Measurements from ENCODE around the gene ACIN1.

ACIN1 gene

DNA sequence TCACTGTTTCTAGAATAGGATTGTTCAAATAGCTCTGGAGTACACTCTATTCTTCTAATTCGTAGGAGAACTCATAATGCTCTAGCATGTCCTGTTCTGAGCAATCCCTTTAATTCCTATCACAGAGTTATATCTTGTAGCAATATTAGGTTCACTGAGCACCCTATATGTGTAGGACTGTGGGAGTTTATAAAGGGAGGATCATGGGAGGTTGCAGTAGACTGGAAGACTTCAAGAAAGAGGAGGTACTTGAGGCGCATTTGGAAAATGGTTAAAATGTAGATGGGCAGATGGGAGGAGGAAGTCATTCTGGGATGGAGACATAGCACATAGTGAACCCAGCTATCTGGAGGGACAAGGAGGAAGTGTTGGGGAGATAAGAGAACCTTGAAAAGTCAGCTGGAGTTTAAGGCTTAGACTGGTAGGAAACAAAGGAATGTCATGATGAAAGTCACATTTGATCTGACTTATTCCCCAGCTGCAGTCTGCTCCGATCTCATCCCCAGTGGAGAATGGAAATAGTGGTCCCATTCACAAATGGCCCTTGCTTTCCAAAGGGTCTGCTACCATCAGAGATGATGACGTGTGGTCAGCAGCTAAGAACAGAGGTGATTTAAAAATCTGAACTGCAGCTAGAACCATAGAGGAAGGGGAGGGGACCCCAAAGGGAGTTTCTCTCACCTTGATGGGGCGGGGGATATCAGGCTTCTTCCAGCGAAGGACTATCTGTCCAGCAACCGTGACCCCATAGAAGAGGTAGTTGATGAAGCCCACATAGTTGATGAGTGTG is 34.2 kb upstream of the ACIN1 start:
- Mint-ChIP-seq H3K36me3 (ENCODE audit: low read depth) (no peaks in the 10 kb centered on the region), H3K27ac (no peak overlapping the region), H3K9me3 (no peaks in the 10 kb centered on the region), H3K27me3 (ENCODE audit: low read depth) (peaks cover 23% of the 10 kb centered on the region), H3K4me3 (no peak overlapping the region), H3K4me1 (ENCODE audit: low read depth) (peaks cover 6% of the 10 kb centered on the region)

DNA sequence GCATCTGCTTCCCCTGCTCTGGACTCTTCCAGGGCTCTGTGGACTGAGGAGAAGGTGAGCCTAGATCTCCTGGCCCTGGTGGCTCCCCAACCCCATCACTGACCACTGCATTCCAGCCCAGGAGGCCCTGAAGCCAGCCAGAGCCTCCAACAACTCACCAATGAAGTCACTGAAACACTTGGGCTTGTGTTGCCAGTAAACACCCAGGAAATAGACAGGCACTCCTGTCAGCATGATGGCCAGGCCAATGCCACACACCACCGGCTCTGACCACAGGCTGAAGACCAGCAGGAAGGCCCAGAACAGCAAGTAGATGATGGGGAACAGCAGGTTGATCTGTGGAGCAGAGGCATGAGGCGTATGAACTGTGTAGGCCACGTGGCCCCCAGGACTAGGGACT is 32.9 kb upstream of the ACIN1 start:
- Mint-ChIP-seq H3K4me1 (ENCODE audit: low read depth) (peaks cover 6% of the 10 kb centered on the region), H3K4me3 (no peak overlapping the region), H3K27ac (no peak overlapping the region), H3K9me3 (no peaks in the 10 kb centered on the region), H3K36me3 (ENCODE audit: low read depth) (no peaks in the 10 kb centered on the region), H3K27me3 (ENCODE audit: low read depth) (peaks cover 31% of the 10 kb centered on the region)

DNA sequence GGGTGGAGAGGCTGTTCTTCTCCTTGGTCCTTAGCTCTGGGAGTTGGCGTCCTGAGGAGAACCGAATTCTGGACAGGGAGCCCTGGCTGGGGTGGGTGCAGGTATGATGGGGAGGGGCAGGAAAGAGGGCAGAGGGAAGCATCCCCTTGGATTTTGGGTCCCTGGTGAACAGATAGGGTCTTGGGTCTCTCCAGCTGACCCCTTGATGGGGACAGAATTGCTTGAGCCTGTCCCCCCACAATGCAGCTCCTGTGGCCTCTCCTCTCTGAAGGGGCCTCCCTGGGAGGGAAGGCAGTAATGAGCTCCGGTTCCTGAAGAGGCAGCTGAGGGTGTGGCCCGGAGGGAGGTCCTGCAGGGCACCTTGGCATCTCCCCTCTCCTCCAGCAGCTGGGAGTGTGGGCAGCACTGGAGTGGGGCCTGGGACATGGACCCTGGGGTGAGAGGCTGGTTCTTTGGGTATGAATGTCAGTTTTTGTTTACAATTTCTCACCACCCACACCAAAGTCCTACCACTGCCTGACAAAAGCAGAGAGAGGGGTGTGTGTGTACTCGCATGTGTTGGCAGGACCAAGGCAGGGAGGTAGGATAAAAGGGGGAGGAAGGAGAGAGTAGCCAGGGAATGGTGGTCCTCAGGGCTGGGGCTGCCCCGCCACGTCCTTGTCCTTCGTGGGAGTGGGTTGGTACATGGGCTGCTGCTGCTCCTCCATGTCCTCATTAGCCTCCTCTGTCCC is 31.8 kb upstream of the ACIN1 start:
- no peaks in the 10 kb centered on the region for H3K36me3 Mint-ChIP-seq (ENCODE audit: low read depth)
- peaks cover 32% of the 10 kb centered on the region for H3K27me3 Mint-ChIP-seq (ENCODE audit: low read depth)
- H3K4me1 Mint-ChIP-seq (ENCODE audit: low read depth): peaks cover 6% of the 10 kb centered on the region
- no peaks in the 10 kb centered on the region for H3K9me3 Mint-ChIP-seq
- no peak overlapping the region for H3K4me3 Mint-ChIP-seq
- H3K27ac Mint-ChIP-seq: no peak overlapping the region

DNA sequence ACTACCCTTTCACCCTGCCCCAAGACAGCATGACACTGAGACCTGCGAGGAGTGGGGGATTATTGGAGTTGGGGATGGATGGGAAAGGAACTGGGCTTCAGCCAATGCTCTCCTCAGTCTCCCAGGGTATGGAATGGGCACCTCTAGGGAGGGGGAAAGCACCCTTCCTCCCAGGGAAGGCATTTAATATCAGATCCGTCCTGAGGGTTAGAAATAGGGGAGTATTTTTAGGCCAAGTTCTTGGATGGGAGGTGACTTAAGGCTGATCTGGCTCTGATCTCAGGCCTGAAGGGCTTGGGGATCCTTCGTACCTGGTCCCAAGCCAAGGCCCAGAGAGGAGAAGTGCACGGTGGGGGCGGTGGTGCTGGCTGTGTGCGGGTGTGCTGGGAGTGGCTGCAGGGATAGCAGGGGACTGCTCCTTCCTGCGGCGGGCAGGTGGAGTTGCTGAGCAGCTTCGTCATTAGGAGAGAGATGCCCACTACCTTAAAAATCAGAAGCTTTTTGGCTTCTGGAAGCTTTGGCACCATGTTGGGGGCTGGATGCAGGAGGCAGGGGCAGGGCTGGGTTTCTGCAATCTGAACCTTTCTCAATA is 31.1 kb upstream of the ACIN1 start:
- Mint-ChIP-seq H3K9me3 (no peaks in the 10 kb centered on the region), H3K36me3 (ENCODE audit: low read depth) (no peaks in the 10 kb centered on the region), H3K4me1 (ENCODE audit: low read depth) (peaks cover 12% of the 10 kb centered on the region), H3K27ac (no peak overlapping the region), H3K4me3 (no peak overlapping the region), H3K27me3 (ENCODE audit: low read depth) (peaks cover 29% of the 10 kb centered on the region)

DNA sequence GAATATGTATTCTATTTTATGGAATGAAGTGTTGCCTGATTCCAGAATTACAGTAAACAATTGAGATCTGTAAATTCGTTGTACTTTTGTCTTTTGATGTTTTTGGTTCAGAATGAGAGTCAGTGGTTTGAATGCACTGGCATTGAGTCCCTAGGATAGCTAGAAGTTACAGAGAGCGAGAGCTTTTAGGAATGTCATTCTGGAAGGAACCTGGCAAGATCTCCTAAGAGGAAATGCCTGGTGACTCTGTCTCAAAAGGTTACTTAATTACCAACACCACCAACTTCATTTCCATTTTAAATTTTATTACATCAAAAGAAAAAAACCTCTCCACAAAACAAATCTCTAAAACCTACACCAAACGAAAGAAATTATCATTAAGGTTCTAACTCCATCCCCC is 30.1 kb upstream of the ACIN1 start:
- Mint-ChIP-seq H3K4me3 (no peak overlapping the region), H3K4me1 (ENCODE audit: low read depth) (peaks cover 22% of the 10 kb centered on the region), H3K27me3 (ENCODE audit: low read depth) (peaks cover 21% of the 10 kb centered on the region), H3K36me3 (ENCODE audit: low read depth) (no peaks in the 10 kb centered on the region), H3K9me3 (no peaks in the 10 kb centered on the region), H3K27ac (no peak overlapping the region)

DNA sequence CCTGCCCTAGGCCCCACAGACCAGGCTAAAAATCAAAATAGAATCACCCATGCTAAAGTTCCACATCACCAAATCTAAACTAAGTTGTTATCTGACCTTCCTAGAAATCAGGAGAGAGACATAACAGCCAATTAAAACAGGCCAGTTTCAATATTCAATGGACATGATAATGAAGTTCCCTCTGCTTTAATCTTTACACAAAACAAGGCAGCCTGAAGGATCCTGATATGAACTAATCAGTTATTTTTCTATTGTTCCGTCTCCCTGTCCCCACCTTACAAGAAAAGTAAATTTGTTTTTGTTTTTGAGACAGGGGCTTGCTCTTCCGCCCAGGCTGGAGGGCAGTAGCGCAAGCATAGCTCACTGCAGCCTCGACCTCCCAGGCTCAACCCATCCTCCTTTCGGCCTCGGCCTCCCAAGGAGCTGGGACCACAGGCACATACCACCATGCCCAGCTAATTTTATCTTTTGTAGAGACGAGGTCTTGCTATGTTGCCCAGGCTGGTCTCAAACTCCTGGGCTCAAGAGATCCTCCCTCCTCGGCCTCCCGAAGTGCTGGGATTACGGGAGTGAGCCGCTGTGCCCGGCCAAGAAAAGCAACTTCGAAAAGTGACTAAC is 29.5 kb upstream of the ACIN1 start:
- Mint-ChIP-seq H3K36me3 (ENCODE audit: low read depth) (no peaks in the 10 kb centered on the region), H3K27ac (no peak overlapping the region), H3K9me3 (no peaks in the 10 kb centered on the region), H3K4me3 (no peak overlapping the region), H3K4me1 (ENCODE audit: low read depth) (peaks cover 27% of the 10 kb centered on the region), H3K27me3 (ENCODE audit: low read depth) (peaks cover 20% of the 10 kb centered on the region)

DNA sequence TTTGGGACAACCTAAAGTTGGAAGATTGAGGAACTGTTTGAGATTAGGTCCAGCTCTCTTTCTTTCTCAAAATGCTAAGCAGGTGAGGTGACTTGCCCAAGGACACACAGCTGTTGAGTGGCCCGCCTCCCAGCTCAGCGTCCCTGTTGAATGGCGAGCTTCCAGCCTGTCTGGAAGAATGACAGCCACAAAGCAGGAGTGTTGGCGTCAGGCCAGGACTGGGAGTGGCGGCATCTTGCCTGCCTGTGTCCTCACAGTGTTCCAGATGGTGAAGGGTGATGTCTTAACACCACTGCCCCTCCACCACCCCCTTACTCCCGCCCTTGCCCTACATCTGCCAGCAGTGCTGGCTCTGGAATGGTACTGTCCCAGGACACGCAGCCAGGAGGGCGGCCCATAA is 28.5 kb upstream of the ACIN1 start:
- Mint-ChIP-seq H3K36me3 (ENCODE audit: low read depth) (no peaks in the 10 kb centered on the region), H3K27me3 (ENCODE audit: low read depth) (peaks cover 13% of the 10 kb centered on the region), H3K4me1 (ENCODE audit: low read depth) (peaks cover 29% of the 10 kb centered on the region), H3K4me3 (no peak overlapping the region), H3K27ac (no peak overlapping the region), H3K9me3 (no peaks in the 10 kb centered on the region)

DNA sequence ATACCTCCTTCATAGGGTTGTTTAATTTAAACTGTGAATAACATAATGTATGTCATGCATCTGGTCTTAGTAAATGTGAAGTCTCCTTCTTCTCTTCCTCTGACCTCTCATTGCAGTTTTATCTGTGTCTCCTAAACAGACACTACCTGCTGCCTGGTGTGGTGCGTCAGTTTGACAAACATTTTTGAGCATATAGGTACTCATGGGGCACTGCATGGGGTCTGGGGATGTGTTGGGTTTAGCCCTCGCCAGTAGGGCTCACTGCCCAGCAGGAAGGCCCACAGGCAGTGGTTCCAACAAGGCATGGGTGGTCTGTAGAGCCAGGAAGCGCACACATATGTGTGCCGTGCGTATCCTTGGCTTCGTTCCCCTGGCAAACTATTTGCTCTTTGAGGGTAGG is 27.1 kb upstream of the ACIN1 start:
- no peak overlapping the region for H3K4me3 Mint-ChIP-seq
- H3K27ac Mint-ChIP-seq: no peak overlapping the region
- no peaks in the 10 kb centered on the region for H3K9me3 Mint-ChIP-seq
- peaks cover 25% of the 10 kb centered on the region for H3K4me1 Mint-ChIP-seq (ENCODE audit: low read depth)
- H3K27me3 Mint-ChIP-seq (ENCODE audit: low read depth): peaks cover 13% of the 10 kb centered on the region
- H3K36me3 Mint-ChIP-seq (ENCODE audit: low read depth): no peaks in the 10 kb centered on the region

DNA sequence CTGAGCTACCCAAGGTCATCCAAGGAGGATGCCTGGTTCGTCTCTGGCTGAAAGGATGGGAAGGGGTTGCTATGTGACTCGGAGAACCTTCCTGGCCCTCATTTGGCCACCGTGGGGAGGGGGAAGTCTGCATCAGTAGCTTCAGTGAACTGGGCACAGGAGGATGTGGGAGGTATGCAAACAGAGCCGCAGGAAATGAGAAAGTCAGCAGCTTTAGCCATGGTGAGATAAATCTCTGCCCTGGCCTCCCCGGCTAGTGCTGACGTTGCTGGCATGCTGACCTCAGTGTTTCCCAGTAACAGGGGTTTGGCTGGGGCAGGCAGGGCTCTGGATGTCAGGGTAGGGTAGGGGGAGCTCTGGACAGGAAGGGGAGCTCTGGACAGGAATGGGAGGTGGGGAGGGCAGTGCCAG is 26.4 kb upstream of the ACIN1 start:
- Mint-ChIP-seq H3K27me3 (ENCODE audit: low read depth) (peaks cover 13% of the 10 kb centered on the region), H3K36me3 (ENCODE audit: low read depth) (no peaks in the 10 kb centered on the region), H3K27ac (no peak overlapping the region), H3K4me1 (ENCODE audit: low read depth) (peaks cover 25% of the 10 kb centered on the region), H3K9me3 (no peaks in the 10 kb centered on the region), H3K4me3 (no peak overlapping the region)

DNA sequence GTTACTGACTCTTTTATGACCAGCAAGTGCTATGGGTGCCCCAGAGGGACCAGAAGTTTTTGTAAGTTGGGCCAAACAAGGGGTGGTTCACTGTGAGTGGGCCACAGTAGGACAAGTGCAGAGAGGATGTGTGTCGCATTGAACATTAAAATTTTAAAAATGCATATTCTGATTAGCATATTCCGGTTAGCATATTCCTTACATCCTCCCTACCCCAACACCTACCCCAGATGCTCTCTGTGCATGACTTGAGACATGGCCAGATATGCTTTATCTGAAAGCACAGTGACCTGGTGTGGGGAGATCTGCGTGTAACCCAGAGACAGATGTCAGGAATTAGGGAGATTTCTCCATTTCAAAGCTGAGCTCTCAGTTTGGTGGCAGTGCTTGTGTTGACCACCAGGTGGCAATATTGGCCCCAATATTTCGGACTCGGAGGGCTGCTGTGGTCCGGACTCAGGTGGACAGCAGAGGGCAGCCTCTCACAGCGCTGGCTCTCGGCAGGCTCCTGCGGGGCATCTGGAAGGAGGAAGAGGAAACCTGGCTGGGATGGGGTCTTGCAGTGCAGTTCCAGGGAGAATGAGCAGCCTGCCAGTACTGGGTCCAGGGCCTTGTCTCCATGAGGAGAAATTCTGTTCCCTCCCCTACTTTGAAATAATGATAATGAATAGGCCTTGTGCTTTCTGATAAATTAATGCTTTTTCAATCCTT is 25.8 kb upstream of the ACIN1 start:
- Mint-ChIP-seq H3K27me3 (ENCODE audit: low read depth) (peaks cover 13% of the 10 kb centered on the region), H3K4me1 (ENCODE audit: low read depth) (peaks cover 25% of the 10 kb centered on the region), H3K27ac (peak overlapping the region; percentile 87), H3K4me3 (peak overlapping the region; percentile 52), H3K36me3 (ENCODE audit: low read depth) (no peaks in the 10 kb centered on the region), H3K9me3 (no peaks in the 10 kb centered on the region)

DNA sequence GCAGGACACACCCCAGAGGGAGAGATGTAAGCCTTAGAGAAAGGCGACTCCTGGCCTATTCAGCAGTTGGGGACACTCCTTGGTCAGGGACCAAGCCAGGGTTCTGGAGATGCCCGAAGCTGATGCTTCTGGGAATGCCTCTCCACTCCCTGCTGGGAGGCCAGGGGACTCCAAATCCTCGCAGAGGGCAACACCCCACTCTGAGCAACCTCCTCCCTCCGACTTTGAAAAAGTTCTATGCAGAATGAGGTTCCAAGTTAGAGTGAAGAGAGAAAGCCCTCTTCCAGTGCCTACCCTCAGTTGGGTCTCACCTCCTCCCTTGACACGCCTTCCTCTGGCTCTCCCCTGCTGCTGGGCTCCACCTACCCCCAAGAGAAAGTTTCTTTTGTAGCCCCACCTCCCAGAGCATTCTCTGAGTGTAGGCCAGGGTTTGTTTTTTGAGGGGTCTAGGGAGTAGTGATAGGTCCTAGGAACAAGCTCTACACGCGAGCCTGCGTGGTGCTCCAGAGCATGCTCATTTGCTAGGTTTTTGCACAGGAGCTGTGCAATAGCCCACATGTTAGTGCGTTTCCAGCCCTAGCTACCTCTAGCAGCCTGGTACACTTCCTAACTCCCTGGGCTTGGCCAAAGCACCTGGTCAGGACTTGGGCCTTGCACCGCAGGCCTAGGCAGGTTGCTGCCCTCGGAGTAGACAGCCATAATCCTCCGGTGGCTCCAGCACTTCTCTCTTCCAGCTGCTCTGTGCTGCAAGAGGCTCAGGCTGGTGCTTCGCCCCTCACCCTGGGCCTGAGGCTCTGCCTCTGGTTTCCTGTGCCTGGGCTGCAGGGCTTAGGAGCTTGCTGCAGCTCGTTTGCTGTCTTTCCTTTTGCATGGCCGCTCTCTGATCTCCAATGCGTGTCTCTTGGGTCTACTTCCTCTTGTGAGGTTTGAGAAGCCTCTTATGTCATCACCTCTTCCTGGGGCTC is 24.7 kb upstream of the ACIN1 start:
- Mint-ChIP-seq H3K27me3 (ENCODE audit: low read depth) (peaks cover 16% of the 10 kb centered on the region), H3K4me3 (peak overlapping the region; percentile 40), H3K4me1 (ENCODE audit: low read depth) (peaks cover 29% of the 10 kb centered on the region), H3K9me3 (no peaks in the 10 kb centered on the region), H3K36me3 (ENCODE audit: low read depth) (no peaks in the 10 kb centered on the region), H3K27ac (peak overlapping the region; percentile 87)

DNA sequence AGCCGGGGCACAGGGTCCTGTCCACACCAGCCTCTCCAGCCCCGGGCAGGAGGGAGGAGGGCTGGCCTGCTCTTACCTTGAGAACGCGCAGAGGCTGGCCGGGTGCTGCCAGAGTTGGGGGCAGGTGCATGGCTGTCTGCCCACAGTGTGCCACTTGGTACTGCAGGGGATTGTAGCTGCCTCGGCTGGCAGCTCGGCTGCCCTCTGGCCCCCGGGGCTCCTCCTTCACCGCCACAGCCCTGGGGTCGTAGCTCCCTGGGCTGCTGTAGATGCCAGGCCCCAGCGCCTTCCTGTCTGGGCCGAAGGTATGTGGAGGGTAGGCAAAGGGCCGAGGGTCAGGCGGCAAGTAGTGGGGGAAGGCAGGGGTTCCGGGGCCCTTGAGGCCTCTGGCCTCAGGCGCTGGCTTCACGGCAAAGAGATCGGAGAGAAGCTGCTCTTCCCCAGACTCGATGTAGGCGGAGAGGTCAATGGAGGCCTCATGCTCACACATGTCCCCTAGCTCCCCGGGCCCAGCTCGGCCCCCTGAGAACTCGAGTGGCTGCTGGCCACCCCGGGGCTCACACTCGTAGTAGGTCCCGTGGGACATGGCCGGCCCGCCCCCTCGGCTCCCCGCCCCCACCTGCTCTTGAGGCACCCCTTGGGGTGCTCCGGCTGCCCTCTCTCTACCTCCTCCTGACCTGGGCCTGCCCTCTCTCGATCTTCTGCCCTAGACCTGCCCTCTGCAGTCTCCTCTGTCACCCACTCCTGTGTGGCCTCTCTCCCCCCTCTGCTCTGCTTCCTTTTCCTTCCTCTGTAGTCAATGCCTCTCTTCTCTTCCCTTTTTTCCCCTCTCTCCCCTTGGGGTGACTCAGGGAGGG is 23.8 kb upstream of the ACIN1 start, which contains the start of gene CEBPE:
Gene CEBPE, minus strand, starts transcription at position 750 of the 857 bp plus-strand sequence. Its CDS starts 164 bp downstream, at position 586.
- H3K4me1 Mint-ChIP-seq (ENCODE audit: low read depth): peaks cover 31% of the 10 kb centered on the region
- no peaks in the 10 kb centered on the region for H3K9me3 Mint-ChIP-seq
- peak within 1 kb of the TSS; percentile 40 for H3K4me3 Mint-ChIP-seq
- peak within 1 kb of the TSS; percentile 87 for H3K27ac Mint-ChIP-seq
- peaks cover 14% of the 10 kb centered on the region for H3K27me3 Mint-ChIP-seq (ENCODE audit: low read depth)
- H3K36me3 Mint-ChIP-seq (ENCODE audit: low read depth): no peaks in the 10 kb centered on the region

Data from T-helper 1 cell treated with Interleukin-12 subunit alpha and Interleukin-12 subunit beta and Interleukin-4 antibody, amounts not matched to agents 30 μg/mL and 1 μg/mL, for 36 hours (primary cell).